ENCODE data around the gene NUDT3.
"Not testable (repeated sequence)": the region's sequence is repeated elsewhere in the genome, so short reads cannot be mapped to it uniquely, and the experiment has no call there.

NUDT3 gene

DNA sequence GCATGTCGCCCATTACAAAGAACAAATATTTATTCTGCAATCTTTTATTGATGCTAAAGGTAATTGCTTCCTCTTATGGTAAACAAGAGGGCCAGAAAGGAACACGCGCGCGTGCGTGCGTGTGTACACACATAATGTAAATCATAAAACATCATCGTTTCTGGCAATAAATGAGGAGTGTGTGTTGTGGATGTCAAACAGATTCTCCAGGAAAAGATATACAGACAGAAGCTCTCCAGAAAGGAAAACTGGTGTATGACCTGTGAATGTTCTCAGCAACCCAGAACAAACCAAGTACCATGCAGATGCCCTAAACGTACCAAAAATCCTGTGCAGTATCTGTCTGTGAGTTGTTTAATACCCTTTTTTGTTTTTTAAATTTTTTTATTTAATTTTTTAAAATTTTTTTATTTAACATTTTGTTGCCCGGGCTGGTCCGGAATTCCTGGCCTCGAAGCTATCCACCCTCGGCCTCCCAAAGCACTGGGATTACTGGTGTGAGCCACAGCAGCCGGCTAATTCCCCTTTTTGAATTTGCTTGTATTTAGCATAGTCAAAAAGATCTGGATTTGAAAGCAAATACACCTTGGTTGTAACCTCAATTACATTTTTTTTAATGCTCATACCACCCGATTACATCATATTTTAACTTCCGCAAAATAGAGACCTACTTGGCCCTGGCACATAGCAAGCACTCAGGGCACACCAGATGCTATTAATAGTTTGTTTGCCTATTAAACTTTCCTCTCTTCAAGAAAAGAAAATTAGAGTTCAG, 909 bp upstream of the NUDT3 start:
- peak; percentile 2 for DNase-seq (ENCODE audit: low read depth)

DNA sequence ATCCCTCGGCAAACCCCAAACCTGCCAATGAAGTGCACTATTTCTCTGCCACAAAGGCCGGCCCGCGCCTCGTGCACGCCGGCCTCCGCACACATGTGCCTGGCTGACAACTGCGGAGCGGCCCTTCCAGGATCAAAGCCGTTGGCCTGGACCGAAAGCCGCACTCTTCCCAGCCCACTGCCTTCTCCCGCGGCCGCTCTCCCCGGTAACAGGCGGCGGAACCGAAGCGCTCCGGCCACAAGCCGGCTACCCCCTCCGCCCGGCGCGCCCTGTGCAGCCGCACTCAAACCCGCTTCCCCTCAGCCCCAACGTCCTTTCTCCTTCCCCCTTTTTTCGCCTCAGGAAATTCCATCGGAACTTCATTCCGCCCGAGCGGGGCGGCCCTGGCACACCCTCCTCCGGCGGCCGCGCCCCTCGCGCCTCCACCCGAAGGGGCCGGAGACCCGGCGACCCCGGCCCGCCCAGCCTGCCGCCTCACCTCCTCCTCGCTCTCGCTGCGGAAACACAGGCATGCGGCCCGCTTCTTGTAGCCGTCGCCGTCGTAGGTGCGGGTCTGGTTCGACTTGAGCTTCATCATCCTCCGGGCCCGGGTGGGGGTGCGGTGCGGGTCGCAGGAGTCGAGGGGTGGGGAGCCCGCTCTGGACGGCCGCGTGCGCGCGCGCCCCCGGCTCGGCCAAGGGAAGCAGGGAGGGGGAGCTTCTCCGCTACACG, 528 bp downstream of the NUDT3 start:
- peak; percentile 31 for DNase-seq (ENCODE audit: low read depth)

DNA sequence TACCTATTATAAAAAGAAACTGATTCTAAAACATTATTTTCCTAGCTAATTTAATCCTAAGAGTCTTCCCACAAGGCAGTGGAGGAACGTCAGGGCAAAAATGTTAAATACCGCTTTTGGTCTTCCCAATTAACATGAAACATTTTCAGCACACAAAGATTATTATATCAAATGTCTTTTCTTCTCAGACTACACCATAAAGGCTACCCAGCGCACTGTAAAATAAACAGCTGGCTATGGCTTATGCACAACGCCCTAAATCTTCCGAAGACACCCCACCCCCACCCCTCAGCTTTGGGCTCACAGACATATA, 1.0 kb downstream of the NUDT3 start:
- DNase-seq (ENCODE audit: low read depth) = no peak

DNA sequence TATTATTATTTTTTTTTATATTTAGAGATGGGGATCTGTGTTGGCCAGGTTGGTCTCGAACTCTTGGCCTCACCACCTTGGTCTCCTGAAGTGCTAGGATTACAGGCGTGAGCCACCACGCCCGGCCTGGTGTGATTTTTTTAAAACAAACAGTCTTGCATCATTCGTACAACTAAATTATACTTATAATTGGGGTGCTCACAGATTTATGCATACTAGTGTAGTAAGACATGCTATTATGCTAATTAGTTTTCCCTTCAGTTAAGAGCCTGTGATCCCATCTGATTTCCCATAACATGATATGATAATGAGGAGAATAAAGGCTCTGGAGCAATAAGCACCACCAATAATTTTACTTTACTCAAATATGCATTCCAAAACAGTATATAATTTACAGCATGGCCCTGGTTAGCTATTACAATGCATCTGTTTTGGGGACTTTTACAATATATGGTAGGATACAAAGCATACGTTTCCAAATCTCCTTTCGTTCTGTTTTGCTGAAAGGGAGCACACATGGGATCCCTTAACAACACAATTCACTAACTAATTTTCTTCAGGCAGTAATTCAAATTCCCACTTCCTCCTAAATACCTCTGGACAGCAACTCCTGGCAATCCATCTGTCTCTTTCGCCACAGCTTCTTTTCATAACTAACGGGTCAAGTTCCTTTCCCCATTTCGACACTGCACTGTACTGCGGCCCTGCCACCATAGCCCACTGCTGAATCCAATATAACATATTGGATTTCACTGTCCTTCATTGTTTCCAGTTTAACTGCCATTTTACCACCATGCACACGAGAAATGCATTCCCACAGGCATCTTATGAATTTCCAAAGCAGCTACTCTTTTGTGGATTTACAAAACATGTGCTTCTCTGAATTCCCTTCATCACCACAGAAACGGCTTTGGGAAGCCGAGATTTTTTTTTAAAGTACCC, 1.7 kb downstream of the NUDT3 start:
- DNase-seq (ENCODE audit: low read depth) = no peak

DNA sequence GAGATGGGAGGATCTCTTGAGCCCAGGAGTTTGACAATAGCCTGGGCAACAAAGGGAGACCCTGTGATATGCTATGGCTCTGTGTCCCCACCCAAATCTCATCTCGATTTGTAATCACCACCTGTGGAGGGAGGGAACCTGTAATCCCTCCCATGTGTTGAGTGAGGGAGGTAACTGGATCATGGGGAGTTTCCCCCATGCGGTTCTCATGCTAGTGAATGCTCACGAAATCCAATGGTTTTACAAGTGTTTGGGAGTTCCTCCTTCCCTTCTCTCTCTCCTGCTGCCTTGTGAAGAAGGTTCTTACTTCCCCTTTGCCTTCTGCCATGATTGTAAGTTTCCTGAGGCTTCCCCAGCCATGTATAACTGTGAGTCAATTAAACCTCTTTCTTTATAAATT, 3.4 kb downstream of the NUDT3 start:
- no peak for DNase-seq (ENCODE audit: low read depth)

DNA sequence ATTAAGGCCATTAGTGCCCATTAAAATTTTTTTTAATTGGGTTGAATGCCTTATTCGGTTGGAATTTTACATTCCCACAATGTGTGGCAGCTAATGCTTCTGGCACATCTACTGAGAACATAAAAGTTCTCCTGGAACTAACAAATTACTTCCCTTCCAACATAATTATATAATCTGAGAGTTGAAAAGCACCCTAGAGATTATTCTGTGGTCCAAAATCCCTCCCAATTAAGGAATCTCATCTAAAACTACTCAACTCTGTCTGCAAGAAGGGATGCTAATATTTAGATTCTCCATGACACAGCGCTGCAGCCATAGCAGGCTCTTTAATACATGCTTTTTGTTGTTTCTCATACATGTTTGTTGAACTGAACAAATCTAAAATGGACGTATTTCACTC, 4.0 kb downstream of the NUDT3 start:
- DNase-seq (ENCODE audit: low read depth) = no peak

DNA sequence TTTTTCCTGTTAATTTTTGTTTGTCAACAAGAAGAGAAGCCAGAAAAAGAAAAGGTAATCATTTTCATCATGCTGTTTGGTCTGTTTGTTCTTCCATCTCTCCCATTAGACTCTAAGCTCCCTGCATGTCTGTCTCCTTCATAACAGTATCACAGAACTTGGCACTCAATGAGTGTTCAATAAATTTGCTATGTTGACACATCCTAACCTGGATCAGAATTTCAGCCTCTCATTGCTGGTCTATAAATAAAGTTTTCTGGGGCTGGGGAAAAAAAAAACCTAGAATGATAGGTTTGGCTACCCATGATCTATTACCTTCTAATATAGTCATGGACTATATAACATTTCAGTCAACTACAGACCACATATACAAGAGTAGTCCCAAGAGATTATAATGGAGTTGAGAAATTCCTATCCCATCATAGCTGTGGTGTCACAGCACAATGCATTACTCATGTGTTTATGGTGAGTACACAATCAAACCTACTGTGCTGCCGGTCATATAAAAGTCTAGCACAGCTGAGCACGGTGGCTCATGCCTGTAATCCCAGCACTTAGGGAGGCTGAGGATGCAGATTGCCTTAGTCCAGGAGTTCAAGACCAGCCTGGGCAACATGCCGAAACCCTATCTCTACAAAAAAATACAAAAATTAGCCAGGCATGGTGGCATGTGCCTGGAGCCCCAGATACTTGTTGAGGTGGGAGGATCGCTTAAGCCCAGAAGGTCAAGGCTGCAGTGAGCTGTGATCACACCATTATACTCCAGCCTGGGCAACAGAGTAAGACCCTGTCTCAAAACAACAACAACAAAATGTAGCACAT, 5.9 kb downstream of the NUDT3 start:
- DNase-seq (ENCODE audit: low read depth) = no peak

DNA sequence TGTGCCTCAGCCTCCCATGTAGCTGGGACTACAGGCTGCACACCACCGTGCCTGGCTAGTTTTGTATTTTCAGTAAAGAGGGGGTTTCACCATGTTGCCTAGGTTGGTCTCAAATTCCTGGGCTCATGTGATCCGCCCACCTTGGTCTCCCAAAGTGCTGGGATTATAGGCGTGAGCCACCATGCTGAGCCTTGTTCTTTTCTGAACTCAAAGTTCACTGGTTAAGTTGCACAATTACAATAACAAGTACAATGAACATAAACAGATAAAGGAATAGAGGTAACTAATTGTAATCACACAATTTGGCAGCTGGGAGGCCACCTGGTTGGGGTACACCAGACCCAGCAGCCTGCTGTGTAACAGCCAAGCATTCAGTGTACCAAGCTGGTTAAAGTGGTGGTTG, 6.7 kb downstream of the NUDT3 start:
- no peak for DNase-seq (ENCODE audit: low read depth)

DNA sequence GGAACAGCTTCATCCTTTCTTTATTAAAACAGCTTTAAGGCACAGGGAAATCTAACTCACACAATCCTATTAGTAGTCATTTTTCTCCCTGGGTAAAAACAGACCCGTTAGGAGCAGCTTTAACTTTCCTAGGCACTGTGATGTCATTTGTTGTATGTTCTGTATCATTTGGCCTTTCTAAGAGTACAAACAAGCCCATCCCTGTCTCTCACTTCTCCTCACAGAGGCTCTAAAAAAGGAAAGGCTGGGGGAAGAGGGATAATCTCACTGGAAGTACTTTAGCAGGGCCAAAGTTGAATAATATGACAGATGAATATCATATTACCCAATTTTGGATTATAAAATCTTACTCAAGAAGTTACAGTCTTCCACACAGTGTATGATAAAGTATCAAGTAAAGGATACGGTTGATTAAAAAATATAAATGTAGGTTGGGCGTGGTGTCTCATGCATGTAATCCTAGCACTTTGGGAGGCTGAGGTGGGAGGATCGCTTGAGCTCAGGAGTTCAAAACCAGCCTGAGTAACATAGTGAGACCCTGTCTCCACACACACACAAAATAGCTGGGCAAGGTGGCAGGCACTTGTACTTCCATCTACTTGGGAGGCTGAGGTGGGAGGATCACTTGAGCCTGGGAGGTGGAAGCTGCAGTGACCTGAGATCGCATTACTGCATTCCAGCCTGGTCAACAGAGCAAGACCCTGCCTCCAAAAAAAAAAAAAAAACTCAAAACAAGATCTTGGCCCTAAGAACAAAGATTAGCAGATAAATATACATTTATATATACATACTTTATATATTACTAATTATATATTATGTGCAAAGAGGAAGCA, 7.9 kb downstream of the NUDT3 start:
- DNase-seq (ENCODE audit: low read depth) = no peak

DNA sequence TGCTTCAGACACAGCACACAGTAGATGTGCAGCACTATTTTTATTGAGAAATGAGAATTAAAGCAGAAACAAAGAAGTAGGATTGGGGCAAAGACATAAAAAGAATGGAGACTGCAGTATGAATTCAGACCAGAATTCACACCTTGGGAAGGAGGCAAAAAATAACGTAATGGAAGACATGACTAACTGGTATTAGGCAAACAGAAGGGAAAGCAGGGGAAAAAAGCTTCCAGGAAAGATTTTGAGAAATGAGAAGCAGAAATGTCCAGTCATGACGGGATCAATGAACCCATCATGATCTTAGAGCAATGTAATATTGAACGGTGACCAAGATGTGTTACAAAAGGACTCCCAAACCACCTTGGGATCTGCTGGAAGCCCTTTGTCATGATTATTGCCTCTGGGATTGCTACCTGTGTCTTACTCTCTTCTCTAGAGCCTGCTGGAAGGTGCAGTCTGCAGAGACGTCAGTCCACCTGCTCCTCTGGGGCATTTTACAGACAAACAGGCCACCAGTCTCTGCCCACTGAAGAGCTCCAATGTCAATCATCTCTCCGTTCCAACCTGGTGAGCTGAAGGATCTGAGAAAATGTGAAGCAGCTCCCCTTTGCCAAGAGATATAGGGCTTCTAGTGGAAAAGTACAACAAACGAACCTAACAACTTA, 8.7 kb downstream of the NUDT3 start:
- no peak for DNase-seq (ENCODE audit: low read depth)

DNA sequence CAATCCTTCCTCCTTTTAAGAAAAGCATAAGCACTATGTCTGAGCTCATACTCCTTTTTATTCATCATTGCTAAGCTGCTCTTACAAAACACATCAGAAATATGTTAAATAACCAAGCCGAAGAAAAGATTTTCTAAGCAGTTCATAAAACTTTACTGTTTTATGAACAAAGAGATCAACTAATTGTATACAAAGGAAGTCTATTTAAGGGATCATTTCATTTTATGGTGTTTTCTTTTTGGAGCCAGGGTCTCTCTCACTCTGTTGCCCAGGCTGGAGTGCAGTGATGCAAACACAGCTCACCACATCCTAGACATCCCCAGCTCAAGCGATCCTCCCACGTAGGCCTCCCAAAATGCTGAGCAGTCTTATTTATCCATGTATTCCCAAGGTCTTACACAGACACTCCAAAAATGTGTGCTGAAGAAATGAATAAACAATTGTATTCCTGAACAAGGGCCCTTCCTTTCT, 9.3 kb downstream of the NUDT3 start:
- DNase-seq (ENCODE audit: low read depth) = no peak

DNA sequence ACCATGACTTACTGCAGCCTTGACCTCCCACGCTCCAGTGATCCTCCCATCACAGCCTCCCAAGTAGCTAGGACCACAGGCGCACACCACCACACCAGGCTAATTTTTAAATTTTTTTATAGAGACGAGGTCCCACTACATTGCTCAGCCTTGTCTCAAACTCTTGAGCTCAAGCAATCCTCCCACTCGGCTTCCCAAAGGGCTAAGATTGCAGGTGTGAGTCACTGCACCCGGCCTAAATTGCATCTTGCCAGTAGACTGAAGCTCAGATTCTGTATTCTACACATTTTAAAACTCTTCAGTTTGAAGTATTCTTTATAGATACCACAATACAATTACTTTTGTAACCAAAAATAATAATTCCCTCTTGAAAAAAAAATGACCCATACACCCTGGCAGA, 11.4 kb downstream of the NUDT3 start:
- DNase-seq (ENCODE audit: low read depth) = no peak

DNA sequence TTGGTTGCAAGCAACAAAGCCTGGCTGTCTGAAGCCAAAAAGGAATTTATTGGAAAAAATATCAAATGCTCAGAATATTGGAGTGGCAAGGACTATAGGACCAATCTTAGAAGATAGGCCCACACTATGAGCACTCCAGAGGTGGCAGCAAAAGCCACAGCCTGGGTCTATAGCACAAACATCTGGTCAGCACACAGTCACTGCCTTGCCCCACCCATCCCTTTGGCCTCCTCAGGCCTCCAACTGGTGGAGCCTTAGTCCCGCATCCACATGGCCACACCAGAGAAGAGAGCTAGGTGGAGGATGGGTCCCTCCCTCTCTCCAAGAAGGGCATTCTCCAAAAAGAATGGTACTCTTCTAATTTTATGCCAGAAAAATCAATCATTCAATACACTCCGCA, 14.0 kb downstream of the NUDT3 start:
- DNase-seq (ENCODE audit: low read depth) = no peak

DNA sequence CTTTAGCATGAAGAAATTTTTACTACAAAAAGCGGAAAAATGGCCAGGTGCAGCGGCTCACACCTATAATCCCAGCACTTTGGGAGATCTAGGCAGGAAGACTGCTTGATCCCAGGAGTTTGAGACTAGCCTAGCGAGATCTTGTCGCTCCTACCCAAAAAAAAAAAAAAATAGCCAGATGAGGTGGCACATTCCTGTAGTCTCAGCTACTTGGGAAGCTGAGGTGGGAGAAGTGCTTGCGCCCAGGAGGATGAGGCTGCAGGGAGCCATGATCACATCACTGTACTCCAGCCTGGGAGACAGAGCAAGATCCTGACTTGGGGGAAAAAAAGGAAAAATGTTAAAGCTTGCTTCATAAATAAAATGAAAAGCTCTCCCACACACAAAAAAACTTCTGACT, 14.5 kb downstream of the NUDT3 start:
- no peak for DNase-seq (ENCODE audit: low read depth)

DNA sequence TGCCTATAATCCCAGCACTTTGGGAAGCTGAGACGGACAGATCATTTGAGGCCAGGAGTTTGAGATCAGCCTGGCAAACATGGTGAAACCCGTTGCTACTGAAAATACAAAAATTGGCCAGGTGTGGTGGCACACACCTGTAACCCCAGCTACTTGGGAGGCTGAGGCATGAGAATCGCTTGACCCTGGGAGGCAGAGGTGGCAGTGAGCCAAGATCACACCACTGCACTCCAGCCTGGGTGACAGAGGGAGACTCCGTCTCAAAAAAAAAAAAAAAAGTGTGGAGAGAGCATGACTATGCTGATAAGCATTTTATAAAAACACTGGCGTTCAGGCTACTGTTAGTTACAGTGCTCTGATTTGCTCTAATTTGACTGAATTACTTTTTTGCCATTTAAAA, 14.9 kb downstream of the NUDT3 start:
- not testable (repeated sequence) for DNase-seq (ENCODE audit: low read depth)

DNA sequence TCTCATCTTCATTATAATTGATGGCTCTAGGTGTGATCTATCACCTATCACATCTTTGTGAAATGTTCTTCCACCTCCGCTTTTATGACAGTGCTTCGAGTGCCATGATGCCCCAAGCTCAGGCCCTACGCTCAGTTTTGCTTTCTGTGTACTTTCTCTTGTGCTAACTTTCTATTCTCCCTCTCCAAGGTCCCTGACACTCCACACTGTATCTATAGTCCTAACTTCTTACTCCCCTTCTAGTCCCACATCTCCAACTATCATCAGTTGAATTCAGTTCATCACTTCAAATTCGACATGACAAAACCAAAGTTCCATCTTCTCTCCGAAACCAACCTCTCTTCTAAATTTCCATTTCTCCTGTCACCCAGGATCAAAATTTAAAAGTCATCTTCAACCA, 16.6 kb downstream of the NUDT3 start:
- DNase-seq (ENCODE audit: low read depth) = no peak

DNA sequence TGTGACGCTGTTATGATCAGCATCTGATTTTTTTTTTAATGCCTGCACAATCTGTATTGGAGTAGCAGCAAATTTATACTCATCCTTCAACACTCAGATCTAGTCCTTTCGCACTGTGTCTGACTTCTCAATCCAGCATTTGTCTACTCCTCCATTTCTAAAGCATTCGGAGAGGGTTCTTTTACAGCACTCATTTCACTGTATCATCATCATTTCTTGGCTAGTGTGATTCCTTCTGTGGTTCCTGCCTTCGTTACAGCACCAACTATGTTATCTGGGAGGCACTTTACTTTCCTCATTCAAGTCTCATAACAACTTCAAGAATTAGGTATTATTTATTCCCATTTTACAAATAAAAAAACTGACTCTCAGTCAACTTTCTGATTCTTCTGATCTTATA, 18.0 kb downstream of the NUDT3 start:
- DNase-seq (ENCODE audit: low read depth) = no peak

DNA sequence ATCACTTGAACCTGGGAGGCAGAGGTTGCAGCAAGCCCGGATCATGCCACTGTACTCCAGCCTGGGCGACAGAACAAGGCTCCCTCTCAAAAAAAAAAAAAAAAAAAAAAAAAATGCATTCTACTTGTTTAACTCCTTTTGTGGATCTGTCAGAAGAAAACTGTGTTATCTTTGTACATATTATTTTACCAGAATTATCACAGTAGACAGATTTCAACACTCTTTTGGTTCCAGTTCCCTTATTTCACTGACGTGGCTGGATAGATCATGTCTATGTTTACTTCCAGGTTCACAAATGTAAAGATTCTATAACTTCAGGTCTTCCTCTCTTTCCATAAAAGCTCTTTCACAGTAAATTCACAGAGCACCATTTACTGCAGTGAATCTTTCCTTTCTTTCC, 18.4 kb downstream of the NUDT3 start:
- DNase-seq (ENCODE audit: low read depth) = no peak

DNA sequence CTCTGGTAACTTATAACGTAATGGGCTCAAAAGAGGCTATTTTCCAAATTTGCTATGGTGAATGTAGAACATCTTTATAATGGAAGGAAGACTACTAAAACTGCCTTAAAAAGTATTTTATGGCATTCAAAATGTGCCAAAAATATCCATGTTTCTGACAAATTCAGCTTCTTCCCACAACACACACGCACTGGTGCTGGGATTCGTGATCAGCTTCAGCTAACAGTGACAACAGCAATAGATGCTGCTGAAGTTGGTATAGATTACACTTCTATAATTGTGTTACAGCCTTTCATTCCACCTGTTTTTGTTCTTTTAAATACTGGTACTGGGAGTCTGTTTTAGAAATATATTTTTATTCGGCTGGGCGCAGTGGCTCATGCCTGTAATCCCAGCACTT, 19.0 kb downstream of the NUDT3 start:
- DNase-seq (ENCODE audit: low read depth) = no peak

DNA sequence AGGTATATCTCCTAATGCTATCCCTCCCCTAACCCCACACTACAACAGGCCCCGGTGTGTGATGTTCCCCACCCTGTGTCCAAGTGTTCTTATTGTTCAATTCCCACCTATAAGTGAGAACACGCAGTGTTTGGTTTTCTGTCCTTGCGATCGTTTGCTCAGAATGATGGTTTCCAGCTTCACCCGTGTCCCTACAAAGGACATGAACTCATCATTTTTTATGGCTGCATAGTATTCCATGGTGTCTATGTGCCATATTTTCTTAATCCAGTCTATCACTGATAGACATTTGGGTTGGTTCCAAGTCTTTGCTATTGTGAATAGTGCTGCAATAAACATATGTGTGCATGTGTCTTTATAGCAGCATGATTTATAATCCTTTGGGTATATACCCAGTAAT, 20.6 kb downstream of the NUDT3 start:
- not testable (repeated sequence) for DNase-seq (ENCODE audit: low read depth)
